Dermis blood vessel endothelial cell (primary cell): ENCODE measurements around the gene ARID5B. TPM values are rescaled to one million over a fixed set of nuclear protein-coding genes. Genes with fewer than 3 reads are reported as not detected.

Experiments used
- DNase-seq: peaks from one replicate; pipeline ENCODE4 v3.0.0; 2010
- total RNA-seq: library from RNA; depleted of rRNA; stranded (reverse); fragments of >200 nt; gene quantifications from 2 replicates; pipeline ENCODE4 v1.2.3, GENCODE V29; 2014

Gene ARID5B
- total RNA-seq, 1 donor from 2014 or later = 14.0 TPM

GRCh38 chr10:61942604-61943461, 41.3 kb downstream of the ARID5B start:
- DNase-seq = peak; percentile 44

GRCh38 chr10:61943674-61944378, 42.3 kb downstream of the ARID5B start:
- DNase-seq = peak; percentile 82

- no peak for DNase-seq
Observed at GRCh38 chr10:61944410-61945147, 43.1 kb downstream of the ARID5B start.

- no peak for DNase-seq
Observed at GRCh38 chr10:61949687-61950086, 48.2 kb downstream of the ARID5B start.

- no peak for DNase-seq
Observed at GRCh38 chr10:61950449-61951143, 49.1 kb downstream of the ARID5B start.

GRCh38 chr10:61951144-61951483, 49.6 kb downstream of the ARID5B start:
- no peak for DNase-seq

- DNase-seq = no peak
Observed at GRCh38 chr10:61952028-61952674, 50.7 kb downstream of the ARID5B start.

GRCh38 chr10:61953183-61953582, 51.7 kb downstream of the ARID5B start:
- no peak for DNase-seq

- no peak for DNase-seq
Observed at GRCh38 chr10:61957806-61958205, 56.3 kb downstream of the ARID5B start.

- no peak for DNase-seq
Observed at GRCh38 chr10:61958311-61958710, 56.8 kb downstream of the ARID5B start.

GRCh38 chr10:61958805-61959204, 57.3 kb downstream of the ARID5B start:
- no peak for DNase-seq

- no peak for DNase-seq
Observed at GRCh38 chr10:61959814-61960213, 58.3 kb downstream of the ARID5B start.

- no peak for DNase-seq
Observed at GRCh38 chr10:61960396-61961120, 59.1 kb downstream of the ARID5B start.

- no peak for DNase-seq
Observed at GRCh38 chr10:61961278-61961677, 59.8 kb downstream of the ARID5B start.

- no peak for DNase-seq
Observed at GRCh38 chr10:61962971-61963370, 61.5 kb downstream of the ARID5B start.

- no peak for DNase-seq
Observed at GRCh38 chr10:61963669-61964058, 62.2 kb downstream of the ARID5B start.

- DNase-seq = no peak
Observed at GRCh38 chr10:61964059-61964709, 62.7 kb downstream of the ARID5B start.

- DNase-seq = no peak
Observed at GRCh38 chr10:61964949-61965702, 63.6 kb downstream of the ARID5B start.

GRCh38 chr10:61965703-61966395, 64.3 kb downstream of the ARID5B start:
- no peak for DNase-seq

GRCh38 chr10:61967298-61967697, 65.8 kb downstream of the ARID5B start:
- no peak for DNase-seq
